Measurements from ENCODE around the gene PSME3IP1.
"Not testable (repeated sequence)": the region's sequence is repeated elsewhere in the genome, so short reads cannot be mapped to it uniquely, and the experiment has no call there.

The PSME3IP1 gene

GRCh38 chr16:57123216-57123973 is 62.4 kb downstream of the PSME3IP1 start:
- no peak for DNase-seq

- no peak for DNase-seq
Measured at GRCh38 chr16:57118461-57119084, 67.3 kb downstream of the PSME3IP1 start.

GRCh38 chr16:57115514-57116182 is 70.2 kb downstream of the PSME3IP1 start:
- DNase-seq = no peak

GRCh38 chr16:57115168-57115513 is 70.7 kb downstream of the PSME3IP1 start:
- DNase-seq = no peak

- DNase-seq = no peak
Measured at GRCh38 chr16:57113664-57114063, 72.2 kb downstream of the PSME3IP1 start.

GRCh38 chr16:57113042-57113453 is 72.8 kb downstream of the PSME3IP1 start:
- DNase-seq = no peak

- no peak for DNase-seq
Measured at GRCh38 chr16:57112403-57113041, 73.3 kb downstream of the PSME3IP1 start.

GRCh38 chr16:57111420-57111819 is 74.4 kb downstream of the PSME3IP1 start:
- no peak for DNase-seq

GRCh38 chr16:57110937-57111336 is 74.9 kb downstream of the PSME3IP1 start:
- DNase-seq = no peak

- DNase-seq = not testable (repeated sequence)
Measured at GRCh38 chr16:57109259-57110105, 76.4 kb downstream of the PSME3IP1 start.

GRCh38 chr16:57108432-57108831 is 77.4 kb downstream of the PSME3IP1 start:
- DNase-seq = no peak

- no peak for DNase-seq
Measured at GRCh38 chr16:57107321-57107922, 78.4 kb downstream of the PSME3IP1 start.

GRCh38 chr16:57106767-57107166 is 79.1 kb downstream of the PSME3IP1 start:
- DNase-seq = no peak

GRCh38 chr16:57105184-57105583 is 80.7 kb downstream of the PSME3IP1 start:
- no peak for DNase-seq

- no peak for DNase-seq
Measured at GRCh38 chr16:57104706-57105105, 81.1 kb downstream of the PSME3IP1 start.

- no peak for DNase-seq
Measured at GRCh38 chr16:57102888-57103851, 82.7 kb downstream of the PSME3IP1 start.

All from NCI-H526 (cell line).